MM.1S (cell line): ENCODE measurements around the gene HOXB7.

Experiments
- DNase-seq: peaks from one replicate; pipeline ENCODE4 v3.0.0-alpha.2; 2015
- H2AFZ ChIP-seq: fragments of 300-600 bp; sonication (generic); 2 replicates; pipeline ENCODE4 v1.6.0; 2016; ENCODE audit warnings: antibody characterized with exemption, low read length
- H3F3A ChIP-seq: fragments of 300-600 bp; sonication (generic); 2 replicates; pipeline ENCODE4 v1.6.1; 2016; ENCODE audit warnings: mild to moderate bottlenecking, antibody characterized with exemption, low read length, moderate library complexity, mixed read lengths; ENCODE audit not compliant: insufficient read depth
- H3K27ac ChIP-seq: fragments of 300-600 bp; sonication (generic); 2 replicates; pipeline ENCODE4 v1.5.1; 2016; ENCODE audit warnings: mild to moderate bottlenecking, low read length
- H3K27me3 ChIP-seq: fragments of 300-600 bp; sonication (generic); replicated peaks from 2 replicates; pipeline ENCODE4 v1.6.0; 2016; ENCODE audit warnings: low read length; ENCODE audit not compliant: insufficient read depth
- H3K36me3 ChIP-seq: fragments of 300-600 bp; sonication (generic); replicated peaks from 2 replicates; pipeline ENCODE4 v1.6.1; 2016; ENCODE audit warnings: mild to moderate bottlenecking, low read length, mixed read lengths; ENCODE audit not compliant: insufficient read depth
- H3K4me1 ChIP-seq: fragments of 300-600 bp; sonication (generic); 2 replicates; pipeline ENCODE4 v1.6.1; 2016; ENCODE audit warnings: low read length, mixed read lengths
- H3K4me2 ChIP-seq: fragments of 300-600 bp; sonication (generic); 2 replicates; pipeline ENCODE4 v1.6.0; 2016; ENCODE audit warnings: low read depth, low read length
- H3K4me3 ChIP-seq: fragments of 300-600 bp; sonication (generic); 2 replicates; pipeline ENCODE4 v1.5.1; 2016; ENCODE audit warnings: low read length, mixed read lengths
- H3K79me2 ChIP-seq: fragments of 300-600 bp; sonication (generic); 2 replicates; pipeline ENCODE4 v1.6.1; 2016; ENCODE audit warnings: mixed run types, low read length, mixed read lengths
- H3K9ac ChIP-seq: fragments of 300-600 bp; sonication (generic); 2 replicates; pipeline ENCODE4 v1.6.1; 2016; ENCODE audit warnings: low read length, mixed read lengths
- H3K9me2 ChIP-seq: fragments of 300-600 bp; sonication (generic); replicated peaks from 2 replicates; pipeline ENCODE4 v1.6.1; 2016; ENCODE audit warnings: mild to moderate bottlenecking, low read length, mixed read lengths; ENCODE audit not compliant: insufficient read depth
- H3K9me3 ChIP-seq: fragments of 300-600 bp; sonication (generic); replicated peaks from 2 replicates; pipeline ENCODE4 v1.6.1; 2016; ENCODE audit warnings: mild to moderate bottlenecking, low read length, mixed read lengths; ENCODE audit not compliant: insufficient read depth
- H4K20me1 ChIP-seq: fragments of 300-600 bp; sonication (generic); 2 replicates; pipeline ENCODE4 v1.6.1; 2016; ENCODE audit warnings: mild to moderate bottlenecking, low read length, moderate library complexity, mixed read lengths; ENCODE audit not compliant: insufficient read depth
- EZH2 ChIP-seq: fragments of 300-600 bp; sonication (generic); optimal IDR thresholded peaks from 2 replicates; pipeline ENCODE3; 2017; ENCODE audit warnings: low read depth, mild to moderate bottlenecking, antibody characterized with exemption, low read length, mixed read lengths
- EZH2phosphoT487 ChIP-seq: fragments of 300-600 bp; sonication (generic); IDR thresholded peaks from 2 replicates; pipeline ENCODE4 v1.6.1; 2018; ENCODE audit warnings: antibody characterized with exemption, low read length
- TF ChIP-seq, protein P1 (sequence below): fragments of 300-600 bp; sonication (generic); IDR thresholded peaks from 2 replicates; pipeline ENCODE4 v1.5.1; 2016; ENCODE audit warnings: antibody characterized with exemption, low read length, mixed read lengths

The HOXB7 gene

DNA sequence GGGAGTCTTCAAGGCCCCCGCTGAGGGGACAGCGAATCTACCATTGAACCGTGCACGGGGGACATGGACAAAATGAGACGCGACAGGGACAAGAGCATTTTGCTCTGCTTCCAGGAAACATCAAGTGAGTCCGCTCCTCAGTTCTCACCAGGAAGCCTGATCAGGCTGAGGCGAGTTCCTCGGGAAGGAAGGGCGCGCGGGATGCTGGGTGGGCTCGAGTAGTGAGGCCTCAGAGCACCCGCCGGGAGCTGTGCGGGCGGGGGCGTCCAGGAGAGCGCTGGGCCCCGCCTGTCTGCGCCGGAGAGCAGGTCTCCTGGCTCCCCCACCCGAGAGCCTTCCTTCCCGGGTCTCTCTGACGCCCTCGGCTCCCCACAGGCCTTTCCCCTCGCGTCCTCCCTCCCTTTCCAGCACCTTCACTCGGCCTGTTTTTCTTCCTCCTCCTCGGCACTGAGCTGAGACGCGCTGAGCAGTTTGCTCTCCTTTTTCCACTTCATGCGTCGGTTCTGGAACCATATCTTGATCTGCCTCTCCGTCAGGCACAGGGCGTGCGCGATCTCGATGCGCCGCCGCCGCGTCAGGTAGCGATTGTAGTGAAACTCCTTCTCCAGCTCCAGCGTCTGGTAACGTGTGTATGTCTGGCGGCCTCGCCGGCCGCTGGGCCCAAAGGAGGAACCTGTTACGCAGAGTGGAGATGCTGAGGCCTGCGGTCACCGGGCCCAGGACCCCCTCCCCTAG is 14.7 kb downstream of the HOXB7 start:
- Histone ChIP-seq H3F3A (no peaks in the 10 kb centered on the region), H3K4me2 (peak overlapping the region; percentile 95), H3K4me3 (peak overlapping the region; percentile 51), H3K9me3 (no peaks in the 10 kb centered on the region), H4K20me1 (no peaks in the 10 kb centered on the region), H3K27ac (no peak overlapping the region), H3K9me2 (no peaks in the 10 kb centered on the region), H3K9ac (no peak overlapping the region), H3K79me2 (no peaks in the 10 kb centered on the region), H2AFZ (peak overlapping the region; percentile 70), H3K4me1 (no peaks in the 10 kb centered on the region), H3K27me3 (peaks cover 68% of the 10 kb centered on the region), H3K36me3 (no peaks in the 10 kb centered on the region)
- no peak for DNase-seq
- TF ChIP-seq EZH2 (no peak), EZH2phosphoT487 (no peak)
- TF ChIP-seq, protein P1, sequence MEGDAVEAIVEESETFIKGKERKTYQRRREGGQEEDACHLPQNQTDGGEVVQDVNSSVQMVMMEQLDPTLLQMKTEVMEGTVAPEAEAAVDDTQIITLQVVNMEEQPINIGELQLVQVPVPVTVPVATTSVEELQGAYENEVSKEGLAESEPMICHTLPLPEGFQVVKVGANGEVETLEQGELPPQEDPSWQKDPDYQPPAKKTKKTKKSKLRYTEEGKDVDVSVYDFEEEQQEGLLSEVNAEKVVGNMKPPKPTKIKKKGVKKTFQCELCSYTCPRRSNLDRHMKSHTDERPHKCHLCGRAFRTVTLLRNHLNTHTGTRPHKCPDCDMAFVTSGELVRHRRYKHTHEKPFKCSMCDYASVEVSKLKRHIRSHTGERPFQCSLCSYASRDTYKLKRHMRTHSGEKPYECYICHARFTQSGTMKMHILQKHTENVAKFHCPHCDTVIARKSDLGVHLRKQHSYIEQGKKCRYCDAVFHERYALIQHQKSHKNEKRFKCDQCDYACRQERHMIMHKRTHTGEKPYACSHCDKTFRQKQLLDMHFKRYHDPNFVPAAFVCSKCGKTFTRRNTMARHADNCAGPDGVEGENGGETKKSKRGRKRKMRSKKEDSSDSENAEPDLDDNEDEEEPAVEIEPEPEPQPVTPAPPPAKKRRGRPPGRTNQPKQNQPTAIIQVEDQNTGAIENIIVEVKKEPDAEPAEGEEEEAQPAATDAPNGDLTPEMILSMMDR: no peak

- Histone ChIP-seq H3K36me3 (no peaks in the 10 kb centered on the region), H3K4me3 (no peak overlapping the region), H3K9me2 (no peaks in the 10 kb centered on the region), H3F3A (no peaks in the 10 kb centered on the region), H4K20me1 (no peaks in the 10 kb centered on the region), H3K27ac (no peak overlapping the region), H2AFZ (no peak overlapping the region), H3K4me2 (peak overlapping the region; percentile 95; the same call in 1 of the 2 replicates), H3K27me3 (peaks cover 61% of the 10 kb centered on the region), H3K4me1 (no peaks in the 10 kb centered on the region), H3K79me2 (no peaks in the 10 kb centered on the region), H3K9me3 (no peaks in the 10 kb centered on the region), H3K9ac (no peak overlapping the region)
- TF ChIP-seq EZH2 (no peak), EZH2phosphoT487 (no peak)
- TF ChIP-seq, protein P1: no peak
- DNase-seq: no peak
These were observed 15.4 kb downstream of the HOXB7 start for GRCh38 chr17:48595278-48595999.

- Histone ChIP-seq H3K27ac (no peak overlapping the region), H3K27me3 (peaks cover 53% of the 10 kb centered on the region), H3K9me3 (no peaks in the 10 kb centered on the region), H3K4me2 (no peak overlapping the region), H3K9me2 (no peaks in the 10 kb centered on the region), H3K79me2 (no peaks in the 10 kb centered on the region), H3F3A (no peaks in the 10 kb centered on the region), H3K4me1 (no peaks in the 10 kb centered on the region), H2AFZ (no peak overlapping the region), H3K9ac (no peak overlapping the region), H4K20me1 (no peaks in the 10 kb centered on the region), H3K36me3 (no peaks in the 10 kb centered on the region), H3K4me3 (no peak overlapping the region)
- TF ChIP-seq EZH2 (no peak), EZH2phosphoT487 (no peak)
- TF ChIP-seq, protein P1: no peak
- DNase-seq: no peak
These were observed 16.1 kb downstream of the HOXB7 start for GRCh38 chr17:48594538-48595277.
